PC-3 (cell line): ENCODE data around the gene SDR42E1. TPM values are rescaled to one million over a fixed set of nuclear protein-coding genes. Genes with fewer than 3 reads are reported as not detected.
A peak's percentile ranks its signal among the peaks of the same experiment; 100 is the strongest.

Experiments
- ATAC-seq: fragments of 200-7000 bp; cut with Tn5 transposase; 2 replicates; pipeline ENCODE4 v1.9.1; 2020; ENCODE audit warnings: mild to moderate bottlenecking, moderate library complexity
- Bru-seq: library from RNA; stranded (reverse); fragments of 400-500 nt; gene quantifications from one replicate; lab custom pipeline; 2021; lab: Mats Ljungman, UMichigan
- BruChase-seq, 2 experiments: library from RNA; stranded (reverse); fragments of 400-500 nt; gene quantifications; one replicate each; lab custom pipeline; 2021; lab: Mats Ljungman, UMichigan
- BruUV-seq: library from RNA; stranded (reverse); fragments of 400-500 nt; replicated peaks from 2 replicates; lab custom pipeline; 2021; lab: Mats Ljungman, UMichigan
- CTCF ChIA-PET: fragments of 300-600 bp; sonication (Branson Sonifier 250); formaldehyde crosslinking; loops from one replicate; lab custom pipeline; 2022; ENCODE audit warnings: antibody characterized with exemption; lab: Charles Lee
- POLR2A ChIA-PET: fragments of 300-600 bp; sonication (Branson Sonifier 250); formaldehyde crosslinking; loops from one replicate; lab custom pipeline; 2022; ENCODE audit warnings: antibody characterized with exemption; ENCODE audit not compliant: unreplicated experiment; lab: Charles Lee
- DNase-seq: peaks from one replicate; pipeline ENCODE4 v3.0.0-alpha.2; 2015
- H2AFZ ChIP-seq: fragments of 300-600 bp; sonication (generic); 2 replicates; pipeline ENCODE4 v1.6.0; 2016; ENCODE audit warnings: antibody characterized with exemption, low read length
- H3F3A ChIP-seq: fragments of 300-600 bp; sonication (generic); one replicate; pipeline ENCODE4 v1.6.0; 2017; ENCODE audit warnings: antibody characterized with exemption, low read length, control low read depth, mild to moderate bottlenecking; ENCODE audit not compliant: unreplicated experiment
- H3K27ac ChIP-seq: fragments of 300-600 bp; sonication (generic); 2 replicates; pipeline ENCODE4 v1.5.1; 2016; ENCODE audit warnings: mild to moderate bottlenecking, low read length
- H3K27me3 ChIP-seq: fragments of 300-600 bp; sonication (generic); 2 replicates; pipeline ENCODE4 v1.6.1; 2016; ENCODE audit warnings: low read length, mixed read lengths
- H3K36me3 ChIP-seq: fragments of 300-600 bp; sonication (generic); 2 replicates; pipeline ENCODE4 v1.6.1; 2016; ENCODE audit warnings: low read depth, mixed run types, low read length, mixed read lengths
- H3K4me1 ChIP-seq: fragments of 300-600 bp; sonication (generic); 2 replicates; pipeline ENCODE4 v1.5.1; 2016; ENCODE audit warnings: low read length; ENCODE audit not compliant: insufficient read depth
- H3K4me2 ChIP-seq: fragments of 300-600 bp; sonication (generic); 2 replicates; pipeline ENCODE4 v1.6.0; 2016; ENCODE audit warnings: low read length
- H3K4me3 ChIP-seq: fragments of 300-600 bp; sonication (generic); 2 replicates; pipeline ENCODE4 v1.5.1; 2016; ENCODE audit warnings: mild to moderate bottlenecking, low read length, mixed read lengths
- H3K79me2 ChIP-seq: fragments of 300-600 bp; sonication (generic); 2 replicates; pipeline ENCODE4 v1.6.1; 2017; ENCODE audit warnings: low read length, mixed read lengths
- H3K9ac ChIP-seq: fragments of 300-600 bp; sonication (generic); 2 replicates; pipeline ENCODE4 v1.6.0; 2016; ENCODE audit warnings: mild to moderate bottlenecking, low read length
- H3K9me2 ChIP-seq: fragments of 300-600 bp; sonication (generic); replicated peaks from 2 replicates; pipeline ENCODE4 v1.6.1; 2016; ENCODE audit warnings: mixed run types, low read length, mixed read lengths
- H3K9me3 ChIP-seq: fragments of 300-600 bp; sonication (generic); 2 replicates; pipeline ENCODE4 v1.6.1; 2016; ENCODE audit warnings: low read length, mixed read lengths
- H4K20me1 ChIP-seq: fragments of 300-600 bp; sonication (generic); 2 replicates; pipeline ENCODE4 v1.6.1; 2016; ENCODE audit warnings: low read length, mixed read lengths
- EZH2 ChIP-seq: fragments of 300-600 bp; sonication (generic); IDR thresholded peaks from one replicate; pipeline ENCODE4 v1.6.1; 2017; ENCODE audit warnings: antibody characterized with exemption, mild to moderate bottlenecking, low read length; ENCODE audit not compliant: unreplicated experiment
- EZH2phosphoT487 ChIP-seq: fragments of 300-600 bp; sonication (generic); IDR thresholded peaks from 2 replicates; pipeline ENCODE4 v1.6.1; 2018; ENCODE audit warnings: mild to moderate bottlenecking, antibody characterized with exemption, low read length, borderline replicate concordance
- intact Hi-C: fragments of 100-400 bp; cut with micrococcal nuclease; formaldehyde crosslinking; loops from 2 replicates; pipeline ENCODE4 v1.9.0; 2023
- long read RNA-seq: library from polyadenylated mRNA; unstranded; transcript quantifications from one replicate; pipeline ENCODE4 v2.0.0, GENCODE V29; 2021; ENCODE audit not compliant: unreplicated experiment
- total RNA-seq: library from RNA; depleted of rRNA; stranded (reverse); fragments of >200 nt; gene quantifications from 2 replicates; pipeline ENCODE4 v1.2.3, GENCODE V29; 2014; rRNA removed
- TF ChIP-seq, protein P1 (sequence below): fragments of 300-600 bp; sonication (generic); conservative IDR thresholded peaks from 2 replicates; pipeline ENCODE4 v1.5.1; 2017; ENCODE audit warnings: antibody characterized with exemption, low read depth, mild to moderate bottlenecking, low read length

SDR42E1 gene, protein sequence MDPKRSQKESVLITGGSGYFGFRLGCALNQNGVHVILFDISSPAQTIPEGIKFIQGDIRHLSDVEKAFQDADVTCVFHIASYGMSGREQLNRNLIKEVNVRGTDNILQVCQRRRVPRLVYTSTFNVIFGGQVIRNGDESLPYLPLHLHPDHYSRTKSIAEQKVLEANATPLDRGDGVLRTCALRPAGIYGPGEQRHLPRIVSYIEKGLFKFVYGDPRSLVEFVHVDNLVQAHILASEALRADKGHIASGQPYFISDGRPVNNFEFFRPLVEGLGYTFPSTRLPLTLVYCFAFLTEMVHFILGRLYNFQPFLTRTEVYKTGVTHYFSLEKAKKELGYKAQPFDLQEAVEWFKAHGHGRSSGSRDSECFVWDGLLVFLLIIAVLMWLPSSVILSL
- total RNA-seq (not detected in 2 replicates), Bru-seq, nascent RNA (percentile 13 among the genes with signal in this experiment), BruChase-seq, experiment 1, labeled RNA remaining after a 6-hour chase (percentile 5 among the genes with signal in this experiment), BruChase-seq, experiment 2, labeled RNA remaining after a 2-hour chase (percentile 14 among the genes with signal in this experiment)
- long read RNA-seq, result 0 reads

DNA sequence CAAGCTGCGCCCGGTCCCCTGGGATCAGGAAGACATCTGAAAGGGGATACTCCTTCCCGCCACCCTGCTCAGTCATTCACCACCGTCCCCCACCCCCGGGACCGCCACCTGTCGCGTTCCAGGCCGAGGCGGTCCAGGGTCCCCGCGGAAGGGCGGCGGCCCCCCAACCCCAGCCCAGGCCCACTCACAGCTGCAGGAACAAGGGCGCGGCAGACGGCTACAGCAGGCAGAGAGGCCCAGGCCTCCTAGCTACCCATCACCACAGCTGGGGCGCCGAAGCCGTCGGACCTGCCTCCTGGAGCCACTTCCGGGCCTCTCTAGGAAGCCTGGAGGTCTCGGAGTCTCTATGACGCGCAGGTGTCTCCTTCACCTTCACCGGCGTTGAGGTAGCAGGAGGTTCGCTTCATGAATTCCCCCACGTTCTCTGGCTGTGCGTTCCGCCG lies at the start of gene SDR42E1:
Gene SDR42E1, minus strand, starts transcription at position 272 of the 443 bp plus-strand sequence. CDS start 10,612 bp downstream, outside the sequence.
- ChIA-PET CTCF (no interaction called here), POLR2A (no interaction called here)
- ATAC-seq (no peak), DNase-seq (no peak)
- H3K79me2 ChIP-seq, result no peaks in the 10 kb centered on the region
- no peaks in the 10 kb centered on the region for H3K36me3 ChIP-seq
- no peak within 1 kb of the TSS for H2AFZ ChIP-seq
- intact Hi-C loops, result no loop called here
- no peak within 1 kb of the TSS for H3K4me2 ChIP-seq
- no peaks in the 10 kb centered on the region for H3K9me2 ChIP-seq
- no peaks in the 10 kb centered on the region for H3F3A ChIP-seq
- no peaks in the 10 kb centered on the region for H3K27me3 ChIP-seq
- H3K9ac ChIP-seq, result no peak within 1 kb of the TSS
- TF ChIP-seq, protein P1, sequence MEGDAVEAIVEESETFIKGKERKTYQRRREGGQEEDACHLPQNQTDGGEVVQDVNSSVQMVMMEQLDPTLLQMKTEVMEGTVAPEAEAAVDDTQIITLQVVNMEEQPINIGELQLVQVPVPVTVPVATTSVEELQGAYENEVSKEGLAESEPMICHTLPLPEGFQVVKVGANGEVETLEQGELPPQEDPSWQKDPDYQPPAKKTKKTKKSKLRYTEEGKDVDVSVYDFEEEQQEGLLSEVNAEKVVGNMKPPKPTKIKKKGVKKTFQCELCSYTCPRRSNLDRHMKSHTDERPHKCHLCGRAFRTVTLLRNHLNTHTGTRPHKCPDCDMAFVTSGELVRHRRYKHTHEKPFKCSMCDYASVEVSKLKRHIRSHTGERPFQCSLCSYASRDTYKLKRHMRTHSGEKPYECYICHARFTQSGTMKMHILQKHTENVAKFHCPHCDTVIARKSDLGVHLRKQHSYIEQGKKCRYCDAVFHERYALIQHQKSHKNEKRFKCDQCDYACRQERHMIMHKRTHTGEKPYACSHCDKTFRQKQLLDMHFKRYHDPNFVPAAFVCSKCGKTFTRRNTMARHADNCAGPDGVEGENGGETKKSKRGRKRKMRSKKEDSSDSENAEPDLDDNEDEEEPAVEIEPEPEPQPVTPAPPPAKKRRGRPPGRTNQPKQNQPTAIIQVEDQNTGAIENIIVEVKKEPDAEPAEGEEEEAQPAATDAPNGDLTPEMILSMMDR, result no peak
- no peak for TF ChIP-seq EZH2
- TF ChIP-seq EZH2phosphoT487, result no peak
- H3K4me1 ChIP-seq, result no peaks in the 10 kb centered on the region
- H3K4me3 ChIP-seq, result no peak within 1 kb of the TSS
- BruUV-seq, result no TSS peak
- no peaks in the 10 kb centered on the region for H4K20me1 ChIP-seq
- 0 out of 2 replicates have a peak, but pooled peaks cover 4% of the 10 kb centered on the region for H3K9me3 ChIP-seq
- H3K27ac ChIP-seq, result no peak within 1 kb of the TSS

DNA sequence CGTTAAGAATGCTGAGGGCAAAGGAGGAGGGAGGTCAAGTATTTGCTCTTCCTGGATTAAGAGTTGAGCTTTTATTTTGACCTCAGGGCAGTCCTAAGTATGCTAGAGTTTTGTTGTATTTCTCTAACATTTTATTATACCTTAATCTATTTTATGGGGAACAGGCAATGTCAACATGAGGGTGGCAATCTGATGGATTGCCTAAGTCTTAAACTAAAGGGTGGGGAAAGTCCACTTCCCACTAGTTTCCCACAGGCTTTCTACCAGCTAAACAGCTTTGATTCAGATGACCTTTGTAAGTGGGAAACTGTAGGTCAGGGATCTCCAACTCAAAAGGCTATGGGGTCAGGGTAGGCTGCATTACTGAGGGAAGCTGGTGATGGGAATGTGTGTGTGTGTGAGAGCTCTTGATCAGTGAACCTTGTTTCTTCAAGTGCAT lies 48.7 kb upstream of the SDR42E1 start:
- no peaks in the 10 kb centered on the region for H4K20me1 ChIP-seq
- BruUV-seq, result no TSS peak
- TF ChIP-seq EZH2phosphoT487 (no peak), EZH2 (no peak)
- TF ChIP-seq, protein P1, result no peak
- DNase-seq, result no peak
- no peaks in the 10 kb centered on the region for H3K27me3 ChIP-seq
- H3K27ac ChIP-seq, result no peak overlapping the region
- no peaks in the 10 kb centered on the region for H3F3A ChIP-seq
- H3K9me3 ChIP-seq, result no peaks in the 10 kb centered on the region
- CTCF ChIA-PET, result no interaction called here
- POLR2A ChIA-PET, result no interaction called here
- H3K36me3 ChIP-seq, result no peaks in the 10 kb centered on the region
- intact Hi-C loops, result no loop called here
- no peak overlapping the region for H3K4me2 ChIP-seq
- H3K4me3 ChIP-seq, result no peak overlapping the region
- H3K9me2 ChIP-seq, result no peaks in the 10 kb centered on the region
- peak; percentile 32 for ATAC-seq
- no peak overlapping the region for H2AFZ ChIP-seq
- H3K4me1 ChIP-seq, result peaks cover 15% of the 10 kb centered on the region
- no peaks in the 10 kb centered on the region for H3K79me2 ChIP-seq
- no peak overlapping the region for H3K9ac ChIP-seq
